ENCODE data around the gene GALNT12.

Gene GALNT12

GRCh38 chr9:98804083-98804482 is 3.4 kb upstream of the GALNT12 start:
- CTCF ChIA-PET: interaction anchor here (0.7 to 1.3 kb wide), 2 partner anchors 58 to 194 kb away, joined by 3 read pairs; no protein-coding TSS in a partner anchor

More at GRCh38 chr9:98804083-98804482, 3.4 kb upstream of the GALNT12 start:
- POLR2A ChIA-PET: no interaction called here
- Histone ChIP-seq H3K4me3 (ENCODE audit: low read depth, low read length) (no peak overlapping the region), H3K4me1 (ENCODE audit: control insufficient read depth, insufficient read depth, low read length) (no peaks in the 10 kb centered on the region), H3K36me3 (ENCODE audit: control insufficient read depth in 2 of 2, insufficient read depth in 1 of 2, low read length in 2 of 2) (no peaks in the 10 kb centered on the region), H3K9me3 (ENCODE audit: control insufficient read depth, insufficient read depth, low read depth, low read length) (no peaks in the 10 kb centered on the region), H3K27ac (ENCODE audit: extremely low read depth, low read depth, low read length) (no peak overlapping the region)
- TF ChIP-seq ZFP37 (tag by site-specific recombination; IDR thresholded peaks at IDR 0.05) (no peak), REPIN1 (tag by site-specific recombination; IDR thresholded peaks at IDR 0.05; ENCODE audit: low read depth) (no peak), ZNF660 (tag by site-specific recombination; IDR thresholded peaks at IDR 0.05) (no peak), ZNF362 (tag by site-specific recombination; IDR thresholded peaks at IDR 0.05) (no peak), CTCF (tag by site-specific recombination; IDR thresholded peaks at IDR 0.05) (no peak), GLI4 (tag by site-specific recombination; IDR thresholded peaks at IDR 0.05) (no peak), IKZF3 (tag by site-specific recombination; IDR thresholded peaks at IDR 0.05) (no peak), ZNF223 (tag by site-specific recombination; IDR thresholded peaks at IDR 0.05) (no peak), ZBTB21 (tag by site-specific recombination; IDR thresholded peaks at IDR 0.05) (no peak), ZNF138 (tag by site-specific recombination; IDR thresholded peaks at IDR 0.05; ENCODE audit: borderline replicate concordance) (no peak), KLF16 (tag by site-specific recombination; IDR thresholded peaks at IDR 0.05) (no peak), ZNF280D (tag by site-specific recombination; IDR thresholded peaks at IDR 0.05) (no peak), ZNF529 (tag by site-specific recombination; IDR thresholded peaks at IDR 0.05; ENCODE audit: insufficient replicate concordance) (no peak), ZNF18 (tag by site-specific recombination; IDR thresholded peaks at IDR 0.05) (no peak), ZNF843 (tag by site-specific recombination; IDR thresholded peaks at IDR 0.05) (no peak), ZSCAN23 (tag by site-specific recombination; IDR thresholded peaks at IDR 0.05) (no peak), ZNF274 (IDR thresholded peaks at IDR 0.05; ENCODE audit: low read length) (no peak), ZNF274 (tag by site-specific recombination; IDR thresholded peaks at IDR 0.05; ENCODE audit: borderline replicate concordance) (no peak), PRDM2 (tag by site-specific recombination; IDR thresholded peaks at IDR 0.05; ENCODE audit: borderline replicate concordance) (no peak)

Data from HEK293 (cell line).